ENCODE data around the gene P4HA1. TPM values are rescaled to one million over a fixed set of nuclear protein-coding genes. Genes with fewer than 3 reads are reported as not detected.

The P4HA1 gene
- polyA plus RNA-seq (2013, experiment 1 of 2), result 162 TPM
- 170 TPM for polyA plus RNA-seq (2013, experiment 2 of 2)

GRCh38 chr10:73096449-73097304, at the start of gene P4HA1:
TSS of gene P4HA1 (minus strand) at chr10:73096866. CDS start at chr10:73074883, 21,983 bp downstream.
- H2BK120ac ChIP-seq (ENCODE audit: low read depth, low read length), result no peak within 1 kb of the TSS
- WGBS, result under 1% methylated on average over 74 of the region's 75 CpGs
- H3K27me3 ChIP-seq (ENCODE audit: control insufficient read depth in 1 of 2, insufficient read depth in 1 of 2, low read length in 2 of 2), result no peaks in the 10 kb centered on the region
- peaks cover 0 to 3% of the 10 kb centered on the region in 2 experiments for H3K36me3 ChIP-seq (ENCODE audit: control insufficient read depth in 1 of 2, insufficient read depth in 2 of 2, low read depth in 1 of 2, low read length in 2 of 2)
- H3K23ac ChIP-seq (ENCODE audit: low read length in 2 of 2), result peak within 1 kb of the TSS in 1 of 2 experiments; percentile 51
- H3K4me2 ChIP-seq (ENCODE audit: low read length, poor library complexity, severe bottlenecking), result peak within 1 kb of the TSS; percentile 77
- H3K27ac ChIP-seq (ENCODE audit: low read length, poor library complexity, severe bottlenecking), result peak within 1 kb of the TSS; percentile 78
- peak within 1 kb of the TSS in 1 of 2 experiments; percentile 58 for H2BK12ac ChIP-seq (ENCODE audit: low read length in 2 of 2)
- peak within 1 kb of the TSS; percentile 56 to 97 for H3K18ac ChIP-seq (ENCODE audit: low read depth in 1 of 2, low read length in 2 of 2)
- no peaks in the 10 kb centered on the region for H3K9me3 ChIP-seq (ENCODE audit: control insufficient read depth, low read length)
- peak within 1 kb of the TSS; percentile 71 for H2BK5ac ChIP-seq (ENCODE audit: low read depth, low read length, poor library complexity, severe bottlenecking)
- DNase-seq, result peak; percentile 99
- peak within 1 kb of the TSS; percentile 55 for H3K4ac ChIP-seq (ENCODE audit: low read depth in 1 of 2, low read length in 2 of 2)
- H3K9ac ChIP-seq (ENCODE audit: low read length), result peak within 1 kb of the TSS; percentile 95
- peaks cover 3% of the 10 kb centered on the region for H3K4me1 ChIP-seq (ENCODE audit: control insufficient read depth, insufficient read depth, low read depth, low read length)
- no peaks in the 10 kb centered on the region for H3K79me1 ChIP-seq (replicated peaks; ENCODE audit: low read length, poor library complexity, severe bottlenecking)
- H2BK15ac ChIP-seq (ENCODE audit: low read depth, poor library complexity, severe bottlenecking), result peak within 1 kb of the TSS; percentile 77
- H2AK5ac ChIP-seq (ENCODE audit: low read length, severe bottlenecking), result no peak within 1 kb of the TSS
- peak within 1 kb of the TSS; percentile 72 to 88 for H3K14ac ChIP-seq (ENCODE audit: low read length in 2 of 2)
- peak within 1 kb of the TSS; percentile 82 to 92 for H3K4me3 ChIP-seq (ENCODE audit: insufficient read depth in 1 of 2, low read depth in 1 of 2, low read length in 2 of 2)
- peak within 1 kb of the TSS; percentile 84 for H4K8ac ChIP-seq (ENCODE audit: low read length)
- H4K91ac ChIP-seq (ENCODE audit: low read length), result peak within 1 kb of the TSS; percentile 82
- peak within 1 kb of the TSS; percentile 46 for H2AFZ ChIP-seq (ENCODE audit: low read depth, low read length)

GRCh38 chr10:73141603-73142002, 44.9 kb upstream of the P4HA1 start:
- no peak overlapping the region for H2BK12ac ChIP-seq (ENCODE audit: low read length in 2 of 2)

GRCh38 chr10:73139251-73139650, 42.6 kb upstream of the P4HA1 start:
- Histone ChIP-seq H2BK12ac (ENCODE audit: low read length in 2 of 2) (no peak overlapping the region), H3K27me3 (ENCODE audit: control insufficient read depth in 1 of 2, insufficient read depth in 1 of 2, low read length in 2 of 2) (no peaks in the 10 kb centered on the region), H3K79me1 (replicated peaks; ENCODE audit: low read length, poor library complexity, severe bottlenecking) (peaks cover 3% of the 10 kb centered on the region), H3K36me3 (ENCODE audit: control insufficient read depth in 1 of 2, insufficient read depth in 2 of 2, low read depth in 1 of 2, low read length in 2 of 2) (peaks cover 28 to 84% of the 10 kb centered on the region in 2 experiments), H3K27ac (ENCODE audit: low read length, poor library complexity, severe bottlenecking) (no peak overlapping the region), H3K4me3 (ENCODE audit: insufficient read depth in 1 of 2, low read depth in 1 of 2, low read length in 2 of 2) (no peak overlapping the region), H3K18ac (ENCODE audit: low read depth in 1 of 2, low read length in 2 of 2) (no peak overlapping the region), H4K91ac (ENCODE audit: low read length) (no peak overlapping the region), H3K9me3 (ENCODE audit: control insufficient read depth, low read length) (no peaks in the 10 kb centered on the region), H3K4ac (ENCODE audit: low read depth in 1 of 2, low read length in 2 of 2) (no peak overlapping the region), H2BK5ac (ENCODE audit: low read depth, low read length, poor library complexity, severe bottlenecking) (no peak overlapping the region), H3K9ac (ENCODE audit: low read length) (no peak overlapping the region), H2BK15ac (ENCODE audit: low read depth, poor library complexity, severe bottlenecking) (no peak overlapping the region), H3K4me1 (ENCODE audit: control insufficient read depth, insufficient read depth, low read depth, low read length) (no peaks in the 10 kb centered on the region), H2AK5ac (ENCODE audit: low read length, severe bottlenecking) (no peak overlapping the region), H3K4me2 (ENCODE audit: low read length, poor library complexity, severe bottlenecking) (no peak overlapping the region), H3K23ac (ENCODE audit: low read length in 2 of 2) (no peak overlapping the region), H4K8ac (ENCODE audit: low read length) (no peak overlapping the region), H3K14ac (ENCODE audit: low read length in 2 of 2) (no peak overlapping the region), H2BK120ac (ENCODE audit: low read depth, low read length) (no peak overlapping the region), H2AFZ (ENCODE audit: low read depth, low read length) (no peak overlapping the region)
- 92% methylated on average over 2 of the region's 2 CpGs for WGBS
- no peak for DNase-seq

More at GRCh38 chr10:73141603-73142002, 44.9 kb upstream of the P4HA1 start:
- no peak overlapping the region for H2AK5ac ChIP-seq (ENCODE audit: low read length, severe bottlenecking)
- H4K91ac ChIP-seq (ENCODE audit: low read length), result no peak overlapping the region
- no peak overlapping the region for H2BK5ac ChIP-seq (ENCODE audit: low read depth, low read length, poor library complexity, severe bottlenecking)
- H3K4me1 ChIP-seq (ENCODE audit: control insufficient read depth, insufficient read depth, low read depth, low read length), result no peaks in the 10 kb centered on the region
- DNase-seq, result no peak
- no peak overlapping the region for H3K14ac ChIP-seq (ENCODE audit: low read length in 2 of 2)
- no peak overlapping the region for H2AFZ ChIP-seq (ENCODE audit: low read depth, low read length)
- no peak overlapping the region for H3K27ac ChIP-seq (ENCODE audit: low read length, poor library complexity, severe bottlenecking)
- no peak overlapping the region for H2BK15ac ChIP-seq (ENCODE audit: low read depth, poor library complexity, severe bottlenecking)
- H3K18ac ChIP-seq (ENCODE audit: low read depth in 1 of 2, low read length in 2 of 2), result no peak overlapping the region
- no peaks in the 10 kb centered on the region for H3K9me3 ChIP-seq (ENCODE audit: control insufficient read depth, low read length)
- H3K27me3 ChIP-seq (ENCODE audit: control insufficient read depth in 1 of 2, insufficient read depth in 1 of 2, low read length in 2 of 2), result no peaks in the 10 kb centered on the region
- no peak overlapping the region for H3K23ac ChIP-seq (ENCODE audit: low read length in 2 of 2)
- no peak overlapping the region for H2BK120ac ChIP-seq (ENCODE audit: low read depth, low read length)
- no peak overlapping the region for H3K9ac ChIP-seq (ENCODE audit: low read length)
- H3K36me3 ChIP-seq (ENCODE audit: control insufficient read depth in 1 of 2, insufficient read depth in 2 of 2, low read depth in 1 of 2, low read length in 2 of 2), result peaks cover 28 to 85% of the 10 kb centered on the region in 2 experiments
- peaks cover 2% of the 10 kb centered on the region for H3K79me1 ChIP-seq (replicated peaks; ENCODE audit: low read length, poor library complexity, severe bottlenecking)
- no peak overlapping the region for H3K4me2 ChIP-seq (ENCODE audit: low read length, poor library complexity, severe bottlenecking)
- H3K4ac ChIP-seq (ENCODE audit: low read depth in 1 of 2, low read length in 2 of 2), result no peak overlapping the region
- no peak overlapping the region for H3K4me3 ChIP-seq (ENCODE audit: insufficient read depth in 1 of 2, low read depth in 1 of 2, low read length in 2 of 2)
- 93% methylated on average over 3 of the region's 3 CpGs for WGBS
- no peak overlapping the region for H4K8ac ChIP-seq (ENCODE audit: low read length)

GRCh38 chr10:73136627-73137026, 40.0 kb upstream of the P4HA1 start:
- Histone ChIP-seq H3K79me1 (replicated peaks; ENCODE audit: low read length, poor library complexity, severe bottlenecking) (peaks cover 2% of the 10 kb centered on the region), H2AK5ac (ENCODE audit: low read length, severe bottlenecking) (no peak overlapping the region), H3K14ac (ENCODE audit: low read length in 2 of 2) (no peak overlapping the region), H3K18ac (ENCODE audit: low read depth in 1 of 2, low read length in 2 of 2) (no peak overlapping the region), H3K27ac (ENCODE audit: low read length, poor library complexity, severe bottlenecking) (no peak overlapping the region), H4K8ac (ENCODE audit: low read length) (no peak overlapping the region), H2BK15ac (ENCODE audit: low read depth, poor library complexity, severe bottlenecking) (no peak overlapping the region), H3K36me3 (ENCODE audit: control insufficient read depth in 1 of 2, insufficient read depth in 2 of 2, low read depth in 1 of 2, low read length in 2 of 2) (peaks cover 17 to 84% of the 10 kb centered on the region in 2 experiments), H3K4ac (ENCODE audit: low read depth in 1 of 2, low read length in 2 of 2) (no peak overlapping the region), H3K27me3 (ENCODE audit: control insufficient read depth in 1 of 2, insufficient read depth in 1 of 2, low read length in 2 of 2) (no peaks in the 10 kb centered on the region), H4K91ac (ENCODE audit: low read length) (no peak overlapping the region), H3K9me3 (ENCODE audit: control insufficient read depth, low read length) (no peaks in the 10 kb centered on the region), H3K4me3 (ENCODE audit: insufficient read depth in 1 of 2, low read depth in 1 of 2, low read length in 2 of 2) (no peak overlapping the region), H2BK120ac (ENCODE audit: low read depth, low read length) (no peak overlapping the region), H3K4me2 (ENCODE audit: low read length, poor library complexity, severe bottlenecking) (no peak overlapping the region), H3K4me1 (ENCODE audit: control insufficient read depth, insufficient read depth, low read depth, low read length) (no peaks in the 10 kb centered on the region), H2BK12ac (ENCODE audit: low read length in 2 of 2) (no peak overlapping the region), H3K23ac (ENCODE audit: low read length in 2 of 2) (no peak overlapping the region), H2AFZ (ENCODE audit: low read depth, low read length) (no peak overlapping the region), H3K9ac (ENCODE audit: low read length) (no peak overlapping the region), H2BK5ac (ENCODE audit: low read depth, low read length, poor library complexity, severe bottlenecking) (no peak overlapping the region)
- 82% methylated on average over 2 of the region's 2 CpGs for WGBS
- no peak for DNase-seq
